PFSK-1 (cell line): ENCODE results near the gene WFDC1.

ENCODE experiments used
- FOXP2 ChIP-seq: optimal IDR thresholded peaks from 2 replicates; pipeline ENCODE3; 2011; ENCODE audit warnings: borderline replicate concordance, control low read depth, inconsistent platforms; ENCODE audit not compliant: insufficient read depth; ENCODE audit errors: extremely low read length, extremely low read depth
- POLR2AphosphoS5 ChIP-seq: IDR thresholded peaks from 2 replicates; pipeline ENCODE4 v1.6.1; 2012; ENCODE audit warnings: low read depth, mild to moderate bottlenecking, control low read depth, low read length, moderate library complexity
- SIN3A ChIP-seq: IDR thresholded peaks from 2 replicates; pipeline ENCODE4 v1.6.1; 2012; ENCODE audit warnings: mild to moderate bottlenecking, low read length, moderate library complexity, borderline replicate concordance; ENCODE audit not compliant: insufficient read depth
- TAF1 ChIP-seq: IDR thresholded peaks from 2 replicates; pipeline ENCODE4 v1.6.1; 2012; ENCODE audit warnings: low read length, control low read depth, borderline replicate concordance; ENCODE audit not compliant: insufficient read depth
- TF ChIP-seq, protein P1 (sequence below), 2 experiments: IDR thresholded peaks; 2 replicates each; pipeline versions ENCODE4 v1.6.1 to v1.8.0; 2011 to 2012; ENCODE audit warnings: low read depth in 2 of 2, low read length in 2 of 2, control low read depth in 1 of 2, inconsistent platforms in 1 of 2, mild to moderate bottlenecking in 1 of 2, moderate library complexity in 1 of 2; ENCODE audit not compliant: insufficient read depth in 1 of 2

The WFDC1 gene

DNA sequence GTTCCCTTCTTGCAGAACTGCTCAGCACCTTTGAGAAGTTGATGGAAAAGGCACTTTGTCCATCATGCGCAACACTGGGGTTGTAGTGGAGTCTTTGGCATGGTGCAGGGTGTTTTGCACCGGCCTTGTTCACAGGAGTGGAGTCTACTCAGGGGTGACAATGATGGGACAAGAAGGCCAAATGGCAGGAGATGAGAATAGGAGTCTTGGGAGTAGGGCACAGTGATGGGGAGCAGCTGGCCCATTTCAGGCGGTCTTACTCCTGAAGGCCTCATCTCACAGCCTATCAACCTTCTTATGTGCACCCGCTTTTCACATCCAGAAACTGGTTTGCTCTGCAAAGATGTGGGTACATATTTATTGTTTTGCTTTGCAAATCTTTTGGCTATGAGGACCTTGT, 41.5 kb upstream of the WFDC1 start:
- TF ChIP-seq POLR2AphosphoS5 (no peak), TAF1 (no peak), SIN3A (no peak), FOXP2 (no peak)
- TF ChIP-seq, protein P1, sequence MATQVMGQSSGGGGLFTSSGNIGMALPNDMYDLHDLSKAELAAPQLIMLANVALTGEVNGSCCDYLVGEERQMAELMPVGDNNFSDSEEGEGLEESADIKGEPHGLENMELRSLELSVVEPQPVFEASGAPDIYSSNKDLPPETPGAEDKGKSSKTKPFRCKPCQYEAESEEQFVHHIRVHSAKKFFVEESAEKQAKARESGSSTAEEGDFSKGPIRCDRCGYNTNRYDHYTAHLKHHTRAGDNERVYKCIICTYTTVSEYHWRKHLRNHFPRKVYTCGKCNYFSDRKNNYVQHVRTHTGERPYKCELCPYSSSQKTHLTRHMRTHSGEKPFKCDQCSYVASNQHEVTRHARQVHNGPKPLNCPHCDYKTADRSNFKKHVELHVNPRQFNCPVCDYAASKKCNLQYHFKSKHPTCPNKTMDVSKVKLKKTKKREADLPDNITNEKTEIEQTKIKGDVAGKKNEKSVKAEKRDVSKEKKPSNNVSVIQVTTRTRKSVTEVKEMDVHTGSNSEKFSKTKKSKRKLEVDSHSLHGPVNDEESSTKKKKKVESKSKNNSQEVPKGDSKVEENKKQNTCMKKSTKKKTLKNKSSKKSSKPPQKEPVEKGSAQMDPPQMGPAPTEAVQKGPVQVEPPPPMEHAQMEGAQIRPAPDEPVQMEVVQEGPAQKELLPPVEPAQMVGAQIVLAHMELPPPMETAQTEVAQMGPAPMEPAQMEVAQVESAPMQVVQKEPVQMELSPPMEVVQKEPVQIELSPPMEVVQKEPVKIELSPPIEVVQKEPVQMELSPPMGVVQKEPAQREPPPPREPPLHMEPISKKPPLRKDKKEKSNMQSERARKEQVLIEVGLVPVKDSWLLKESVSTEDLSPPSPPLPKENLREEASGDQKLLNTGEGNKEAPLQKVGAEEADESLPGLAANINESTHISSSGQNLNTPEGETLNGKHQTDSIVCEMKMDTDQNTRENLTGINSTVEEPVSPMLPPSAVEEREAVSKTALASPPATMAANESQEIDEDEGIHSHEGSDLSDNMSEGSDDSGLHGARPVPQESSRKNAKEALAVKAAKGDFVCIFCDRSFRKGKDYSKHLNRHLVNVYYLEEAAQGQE (IDR thresholded peaks at IDR 0.05; ENCODE audit: insufficient read depth in 1 of 2, low read depth in 2 of 2, low read length in 2 of 2) = no peak

DNA sequence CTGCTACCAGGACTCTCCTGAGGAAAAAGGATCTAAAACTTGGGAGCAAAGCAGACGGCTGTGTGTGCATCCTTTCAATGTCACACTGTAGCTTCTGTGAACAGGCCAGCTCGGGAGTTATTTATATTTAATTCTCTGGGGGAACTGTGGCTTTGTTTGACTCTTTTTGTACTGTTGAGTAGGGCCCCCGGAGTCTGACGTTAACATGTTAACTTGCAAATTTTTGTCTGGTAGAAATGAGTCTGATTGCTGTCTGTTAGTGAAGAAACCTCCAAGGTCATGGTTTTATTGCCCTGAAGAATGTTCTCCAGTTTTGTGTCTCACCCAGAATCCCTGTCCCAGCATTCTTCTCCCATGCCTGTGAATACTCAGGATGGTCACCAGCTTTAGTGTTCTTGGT, 40.6 kb upstream of the WFDC1 start:
- TF ChIP-seq POLR2AphosphoS5 (no peak), SIN3A (no peak), FOXP2 (no peak), TAF1 (no peak)
- TF ChIP-seq, protein P1 (IDR thresholded peaks at IDR 0.05; ENCODE audit: insufficient read depth in 1 of 2, low read depth in 2 of 2, low read length in 2 of 2) = no peak

- TF ChIP-seq SIN3A = no peak
- TF ChIP-seq, protein P1 (IDR thresholded peaks at IDR 0.05; ENCODE audit: insufficient read depth in 1 of 2, low read depth in 2 of 2, low read length in 2 of 2) = no peak
- no peak for TF ChIP-seq TAF1
- TF ChIP-seq FOXP2 = no peak
- no peak for TF ChIP-seq POLR2AphosphoS5
Observed at GRCh38 chr16:84255050-84255810, 39.4 kb upstream of the WFDC1 start.

- TF ChIP-seq SIN3A (no peak), FOXP2 (no peak), TAF1 (no peak), POLR2AphosphoS5 (no peak)
- TF ChIP-seq, protein P1 (IDR thresholded peaks at IDR 0.05; ENCODE audit: insufficient read depth in 1 of 2, low read depth in 2 of 2, low read length in 2 of 2) = no peak
Observed at GRCh38 chr16:84258266-84258665, 36.4 kb upstream of the WFDC1 start.

GRCh38 chr16:84259691-84260090, 35.0 kb upstream of the WFDC1 start:
- no peak for TF ChIP-seq TAF1
- TF ChIP-seq, protein P1 (IDR thresholded peaks at IDR 0.05; ENCODE audit: insufficient read depth in 1 of 2, low read depth in 2 of 2, low read length in 2 of 2) = no peak
- TF ChIP-seq POLR2AphosphoS5 = no peak
- TF ChIP-seq FOXP2 = no peak
- TF ChIP-seq SIN3A = no peak
